ENCODE measurements around the gene NECAB2.

GRCh38 chr16:84020353-84020752, 52.3 kb downstream of the NECAB2 start:
- TF ChIP-seq CTCF (IDR thresholded peaks at IDR 0.05): no peak
- no peak for TF ChIP-seq POLR2A (IDR thresholded peaks at IDR 0.05)
- no peak for TF ChIP-seq POLR2AphosphoS5 (IDR thresholded peaks at IDR 0.05)

Measured in gastroesophageal sphincter (tissue), 3 donors.